Hematopoietic multipotent progenitor cell (in vitro differentiated cells): ENCODE measurements around the gene KIZ. TPM values are rescaled to one million over a fixed set of nuclear protein-coding genes. Genes with fewer than 3 reads are reported as not detected.

Source experiments
- DNase-seq, 3 donors: peaks; one replicate each; pipeline ENCODE4 v3.0.0-alpha.2; 2011 to 2015; ENCODE audit warnings: low read depth in 2 of 3, low spot score in 2 of 3
- total RNA-seq: library from RNA; depleted of rRNA; stranded (reverse); fragments of >200 nt; gene quantifications from one replicate; pipeline ENCODE4 v1.2.3, GENCODE V29; 2012

Gene KIZ
- total RNA-seq, 1 donor: 4.8 TPM

DNA sequence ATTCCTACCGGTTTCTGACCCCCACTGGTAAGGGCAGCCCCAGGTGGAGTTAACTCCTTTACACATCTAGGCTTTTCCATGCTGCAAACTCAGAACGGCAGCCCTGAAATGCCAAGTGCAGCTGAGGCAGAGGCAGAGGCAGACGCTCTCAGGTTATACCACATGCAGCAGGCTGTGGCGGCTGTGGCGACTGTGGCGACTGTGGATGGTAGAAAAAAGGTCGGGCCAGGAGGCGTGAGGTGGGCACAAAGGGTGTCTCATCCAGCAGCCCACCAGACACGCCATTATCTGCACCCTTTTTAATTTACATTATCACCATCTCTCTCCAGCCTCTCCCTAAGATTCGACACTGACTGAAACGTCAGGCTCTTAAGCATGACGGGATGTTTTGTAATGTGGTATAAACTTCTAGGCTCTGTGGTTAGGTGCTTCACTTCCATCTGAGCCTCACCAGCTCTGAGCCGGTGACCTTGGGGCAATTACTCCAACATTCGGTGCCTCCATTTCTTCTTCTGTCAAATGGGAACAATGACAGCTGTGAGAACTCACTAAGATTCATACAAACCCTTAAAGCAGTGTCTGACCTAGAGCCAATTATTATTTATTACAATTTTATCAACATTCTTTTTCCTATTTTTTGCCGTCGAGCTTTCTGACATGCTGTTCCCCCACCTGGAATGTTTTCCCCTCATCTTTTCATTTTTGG is 8.2 kb downstream of the KIZ start:
- no peak for DNase-seq

DNA sequence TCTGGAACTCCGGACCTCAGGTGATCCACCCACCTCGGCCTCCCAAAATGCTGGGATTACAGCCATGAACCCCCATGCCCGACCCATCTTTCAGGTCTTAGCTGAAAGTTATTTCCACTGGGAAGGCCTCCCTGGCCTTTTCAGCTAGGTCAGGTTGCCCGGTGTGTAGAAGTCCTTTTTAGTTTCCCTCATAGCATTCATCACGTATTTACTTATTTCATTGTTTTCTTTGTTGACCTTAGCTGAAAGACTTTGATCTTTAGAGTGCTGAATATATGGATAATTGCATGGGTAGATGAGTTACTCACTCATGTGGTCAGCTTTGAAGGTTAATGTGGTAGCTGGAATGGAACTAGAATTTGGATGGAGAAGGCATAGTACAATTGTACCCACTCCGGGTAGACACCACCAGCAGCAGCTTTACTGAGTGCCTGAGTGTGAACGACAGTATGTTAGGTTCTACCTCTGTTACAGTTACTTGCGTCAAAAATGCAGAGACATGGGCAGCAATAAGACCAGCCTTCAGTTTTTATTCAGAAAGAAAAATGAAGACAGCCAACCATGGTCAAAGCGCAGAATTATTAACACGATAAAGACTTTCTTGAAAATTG is 9.1 kb downstream of the KIZ start:
- DNase-seq: no peak

DNA sequence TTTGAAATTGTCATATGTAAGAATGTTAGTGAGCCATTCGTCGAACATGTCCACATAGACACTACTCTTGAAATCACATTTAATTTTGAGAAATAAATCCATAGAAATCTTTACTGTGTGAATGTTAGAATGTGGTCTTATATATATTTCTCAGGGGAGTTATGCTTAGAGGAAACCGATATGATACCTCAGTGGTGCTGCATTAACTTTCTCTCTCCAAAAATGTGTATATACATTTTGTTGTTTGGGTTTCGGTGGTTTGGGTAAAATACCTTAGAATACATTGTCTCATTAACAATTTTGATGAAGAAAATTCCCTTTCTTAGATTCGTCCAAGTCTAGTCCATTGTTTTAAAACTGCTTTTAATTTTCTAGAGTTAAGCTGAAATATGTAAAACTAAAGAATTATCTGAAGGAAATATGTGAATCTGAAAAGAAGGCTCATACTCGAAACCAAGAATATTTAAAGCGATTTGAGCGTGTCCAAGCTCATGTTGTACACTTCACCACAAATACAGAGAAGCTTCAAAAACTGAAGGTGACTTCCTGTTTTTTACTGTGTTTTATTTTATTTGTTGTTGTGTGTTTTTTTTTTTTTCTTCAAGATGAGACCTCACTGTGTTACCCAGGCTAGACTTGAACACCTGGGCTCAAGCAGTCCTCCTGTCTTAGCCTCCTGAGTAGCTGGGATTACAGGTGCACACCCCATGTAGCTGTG is 10.3 kb downstream of the KIZ start:
- no peak for DNase-seq

DNA sequence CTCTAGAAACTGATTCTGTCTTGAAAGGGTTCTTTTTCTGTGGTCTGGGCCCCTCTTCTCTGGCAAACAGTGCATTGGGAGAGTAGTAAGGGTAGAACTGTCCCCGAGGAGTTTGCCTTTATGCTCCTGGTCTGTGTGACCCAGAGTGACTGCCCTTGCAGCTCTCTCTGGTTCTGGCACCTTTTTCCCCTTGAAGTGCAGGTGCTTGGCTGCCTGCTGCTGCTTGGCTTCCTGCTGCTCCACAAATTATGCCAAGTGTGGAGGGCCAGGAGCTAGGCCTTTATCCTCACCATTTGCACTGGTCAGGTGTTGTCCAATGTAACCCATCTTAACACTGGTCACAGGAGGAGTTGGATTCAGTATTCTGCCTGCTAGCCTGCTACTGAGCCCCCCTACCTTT is 11.2 kb downstream of the KIZ start:
- DNase-seq: no peak

DNA sequence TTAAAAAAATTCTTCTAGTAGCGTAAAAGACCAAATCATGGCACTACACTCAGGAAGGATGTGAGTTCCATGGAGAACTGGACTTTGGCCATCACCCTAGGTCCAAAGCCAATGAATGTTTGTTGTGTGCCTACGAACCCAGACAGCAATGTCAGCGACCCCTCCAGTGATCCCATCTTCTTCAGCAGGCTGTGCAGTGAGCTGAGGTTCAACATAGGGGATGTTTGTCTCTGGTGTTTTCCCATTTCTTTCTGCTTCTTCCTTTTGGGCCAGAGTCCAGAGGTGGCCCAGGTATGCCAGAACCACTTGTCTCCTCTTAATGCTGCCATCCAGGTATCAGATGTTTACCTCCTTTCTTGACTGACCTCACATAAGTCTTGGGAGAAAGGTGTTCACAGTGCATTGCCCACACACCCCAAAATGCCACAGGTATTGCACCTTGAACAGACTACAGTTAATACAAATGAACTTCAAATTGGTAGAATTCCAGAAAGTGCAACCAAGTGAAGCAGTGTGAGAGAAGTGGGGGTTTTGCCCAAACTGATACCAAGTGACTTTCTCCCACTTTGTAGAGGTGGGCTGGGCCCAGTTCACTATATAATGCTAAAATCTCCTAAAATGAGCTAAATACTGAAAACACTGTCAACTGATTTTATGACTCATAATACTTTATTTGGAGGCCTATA is 14.1 kb downstream of the KIZ start:
- no peak for DNase-seq

DNA sequence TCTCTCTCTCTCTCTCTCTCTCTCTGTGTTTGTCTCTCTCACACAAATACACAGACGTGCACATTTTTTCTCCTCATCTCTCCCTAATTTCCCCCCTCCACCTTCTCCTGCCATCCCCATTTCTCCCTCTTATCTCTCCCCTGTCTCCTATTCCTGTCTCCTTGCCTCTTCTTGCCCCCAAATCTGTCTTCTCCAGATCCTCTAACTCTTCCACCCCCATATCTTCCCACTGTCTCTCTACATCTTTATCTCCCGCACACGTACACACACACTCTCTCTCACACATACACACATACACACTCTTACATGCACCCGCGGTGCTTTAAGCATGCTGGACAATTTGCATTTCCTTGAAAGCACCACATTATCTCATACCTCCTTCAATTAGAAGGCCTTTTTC is 15.9 kb downstream of the KIZ start:
- DNase-seq: no peak

DNA sequence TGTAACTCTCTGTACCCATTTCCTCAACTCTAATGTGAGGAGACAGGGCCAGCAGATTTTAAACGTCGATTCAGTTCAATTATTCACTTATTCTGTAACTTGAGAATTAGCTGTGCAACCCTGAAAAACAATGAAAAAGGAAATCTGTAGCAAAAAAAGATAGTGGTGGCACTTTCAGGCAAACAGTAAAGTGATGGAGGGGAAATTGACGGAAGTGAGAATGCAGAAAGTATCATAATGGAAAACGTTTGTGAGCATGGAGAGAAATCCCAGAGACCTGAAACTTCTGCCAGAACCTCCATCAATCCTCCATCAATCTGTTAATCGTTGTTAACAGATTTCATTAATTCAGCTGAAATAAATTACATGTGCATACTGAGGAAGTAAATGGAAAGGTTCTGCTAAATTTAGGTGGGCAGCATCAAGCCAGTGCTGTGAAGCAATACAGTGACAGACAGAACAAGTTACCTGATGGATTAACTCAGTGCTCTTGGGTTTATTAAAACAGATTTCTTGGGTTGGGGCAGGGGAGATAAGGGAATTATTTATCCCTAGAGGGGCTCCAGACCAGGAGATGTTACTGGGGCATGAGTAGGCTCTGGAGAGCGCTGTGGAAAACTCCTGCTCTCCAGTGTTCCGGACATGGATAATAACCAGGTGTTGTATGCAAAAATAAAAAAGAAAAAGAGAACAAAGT is 17.5 kb downstream of the KIZ start:
- no peak for DNase-seq

DNA sequence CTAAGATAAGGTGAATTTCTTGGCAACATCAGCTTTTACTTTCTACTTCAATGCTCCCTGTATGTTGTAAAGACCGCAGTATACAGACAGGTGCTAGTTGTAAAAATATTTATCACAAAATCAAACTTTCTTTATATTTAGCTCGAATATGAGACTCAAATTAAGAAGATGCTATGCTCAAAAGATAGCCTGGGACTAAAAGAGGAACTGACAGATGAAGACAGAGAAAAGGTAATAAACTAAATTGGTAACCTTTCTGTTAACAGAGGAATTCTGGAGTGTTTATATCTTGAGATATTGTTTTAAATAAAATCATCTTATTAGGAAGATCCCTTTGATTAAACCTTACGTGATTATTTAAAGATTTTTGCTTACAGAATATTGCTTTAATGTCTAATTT is 19.5 kb downstream of the KIZ start:
- no peak for DNase-seq

DNA sequence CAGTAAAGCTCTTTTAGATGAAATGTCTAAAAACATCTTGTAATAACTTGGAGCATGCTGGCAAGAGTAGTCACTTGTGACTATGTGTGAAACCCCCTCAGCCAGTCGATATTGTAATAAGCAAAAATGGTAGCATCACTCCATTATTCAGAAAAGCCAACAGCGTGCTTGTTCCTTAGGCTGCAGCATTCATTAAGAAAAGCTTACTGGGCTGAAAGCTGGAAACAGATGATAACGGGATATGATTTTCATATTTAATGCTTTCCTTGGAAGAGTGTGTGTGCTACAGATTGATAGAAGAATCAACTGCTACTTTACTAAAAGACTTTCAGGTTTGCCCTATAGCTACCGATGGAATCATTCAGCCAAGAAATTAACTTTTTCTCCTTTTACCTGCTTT is 20.3 kb downstream of the KIZ start:
- no peak for DNase-seq

DNA sequence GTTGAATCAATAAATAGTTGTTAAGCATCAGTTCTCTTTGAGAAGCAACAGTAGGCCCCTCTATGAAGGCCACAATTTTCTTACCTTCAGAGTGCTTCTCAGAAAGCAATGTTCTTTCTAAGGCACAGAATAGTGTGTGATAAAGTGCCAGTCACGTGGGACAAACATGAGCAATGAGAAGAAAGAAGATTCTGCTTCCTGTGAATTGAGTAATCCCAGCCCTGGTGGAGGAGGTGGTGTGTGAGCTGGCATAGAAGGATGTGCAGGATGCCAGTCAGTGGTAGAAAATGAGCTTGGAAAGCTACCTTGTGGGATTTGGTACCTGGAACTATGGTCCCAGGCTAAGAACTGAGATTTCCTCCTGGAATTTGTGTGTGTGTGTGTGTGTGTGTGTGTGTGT is 21.7 kb downstream of the KIZ start:
- DNase-seq: no peak

DNA sequence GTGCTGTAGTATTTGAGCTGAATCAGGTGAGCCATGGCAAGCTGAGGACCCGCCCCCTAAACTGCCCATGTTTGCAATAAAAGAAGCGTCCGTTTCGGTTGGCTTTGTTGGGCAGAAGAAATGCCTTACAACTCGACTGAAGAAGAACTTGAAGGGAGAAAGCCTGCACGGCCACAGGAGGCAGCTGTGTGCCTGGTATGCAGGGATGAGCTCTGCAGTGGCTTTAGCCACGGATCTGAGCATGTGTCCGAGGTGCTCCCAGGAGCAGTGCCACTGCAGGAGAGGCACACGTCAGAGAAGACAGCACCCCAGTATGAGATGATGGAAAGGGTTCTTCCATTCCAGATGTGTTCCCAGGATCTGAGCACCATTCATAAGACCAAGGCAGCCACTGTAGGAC is 23.5 kb downstream of the KIZ start:
- DNase-seq: no peak

DNA sequence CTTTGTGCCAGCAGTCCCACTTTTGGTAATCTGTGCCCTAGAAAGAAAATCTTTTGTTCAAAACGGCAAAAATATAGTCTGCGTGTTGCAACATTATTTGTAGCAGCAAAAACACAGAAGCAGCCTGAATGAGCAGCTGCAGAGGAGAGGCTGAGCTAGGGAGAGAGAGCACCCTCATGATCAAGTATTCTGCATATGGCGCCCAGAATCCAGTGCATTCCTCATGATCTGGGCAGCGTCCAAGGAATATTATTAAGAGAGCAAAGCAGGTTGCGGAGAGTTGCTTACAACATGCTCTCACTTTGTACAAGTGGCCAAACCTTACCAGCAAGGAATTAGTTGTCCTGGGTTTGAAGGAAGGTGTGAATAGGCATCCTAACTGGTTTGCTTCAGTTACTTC is 25.9 kb downstream of the KIZ start:
- DNase-seq: no peak

DNA sequence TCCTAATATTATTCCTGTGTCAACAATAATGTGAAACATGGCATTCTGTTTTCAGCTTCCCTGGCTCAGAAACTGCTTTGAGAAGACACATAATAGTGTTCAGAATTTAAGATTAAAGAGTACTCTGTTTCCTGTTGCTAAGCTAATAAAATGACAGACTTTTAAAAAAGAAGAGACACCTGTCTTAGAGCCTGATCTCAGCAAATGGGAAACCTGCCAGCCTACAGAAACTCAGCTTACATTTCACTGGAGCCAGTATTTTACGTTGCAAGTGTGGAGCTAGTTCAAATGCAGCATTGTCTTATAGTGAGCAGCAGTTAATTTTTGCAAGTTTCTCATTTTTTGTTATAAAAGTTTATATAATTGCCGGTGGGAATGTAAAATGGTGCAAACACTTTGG is 28.8 kb downstream of the KIZ start:
- no peak for DNase-seq

DNA sequence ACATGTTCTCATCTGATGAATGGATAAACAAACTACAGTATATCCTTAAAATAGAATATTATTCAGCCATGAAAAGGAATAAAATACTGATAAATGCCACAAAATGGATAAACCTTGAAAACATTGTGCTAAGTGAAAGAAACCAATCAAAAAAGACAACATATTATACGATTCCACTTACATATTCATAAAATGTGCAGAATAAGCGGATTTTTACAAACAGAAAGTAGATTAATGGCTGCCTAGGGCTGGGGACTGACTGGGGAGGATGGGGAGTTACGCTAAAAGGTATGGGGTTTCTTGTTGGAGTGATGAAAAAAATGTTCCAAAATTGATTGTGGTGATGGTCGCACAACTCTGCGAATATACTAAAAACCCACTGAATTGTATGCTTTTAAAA is 29.4 kb downstream of the KIZ start:
- no peak for DNase-seq

DNA sequence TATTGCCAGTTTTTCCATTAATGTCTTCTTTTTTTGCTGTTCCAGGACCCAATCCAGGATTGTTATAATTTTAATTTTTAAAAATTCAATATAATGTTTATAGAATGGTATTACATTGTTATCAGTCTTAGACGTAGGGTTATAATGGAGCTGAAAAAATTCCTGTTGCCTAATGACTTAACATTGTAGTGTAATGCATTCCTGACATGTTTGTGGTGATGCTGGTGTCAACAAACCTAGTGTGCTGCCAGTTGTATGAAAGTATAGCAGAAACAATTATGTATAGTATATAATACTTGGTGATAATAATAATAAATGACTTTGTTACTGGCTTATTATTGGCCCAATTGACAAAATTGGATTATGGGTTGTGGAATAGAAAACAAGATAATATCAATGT is 30.4 kb downstream of the KIZ start:
- DNase-seq: no peak

DNA sequence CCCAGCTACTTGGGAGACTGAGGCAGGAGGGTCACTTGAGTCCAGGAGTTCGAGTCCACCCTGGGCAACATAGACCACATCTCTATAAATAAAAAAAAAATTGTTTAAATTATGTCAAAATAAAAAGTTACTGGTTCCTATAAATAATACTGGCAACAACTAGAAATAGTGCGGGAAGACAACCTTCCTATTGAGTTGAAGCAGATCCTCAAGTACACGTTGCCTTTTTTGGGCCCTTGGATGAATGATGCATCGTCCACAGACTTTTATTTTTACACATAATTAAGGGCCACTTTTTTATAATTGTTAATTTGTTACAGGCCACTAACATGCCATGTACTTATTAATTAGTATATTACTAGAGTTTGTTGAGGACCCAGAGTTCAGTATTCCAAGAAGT is 31.1 kb downstream of the KIZ start:
- DNase-seq: no peak

DNA sequence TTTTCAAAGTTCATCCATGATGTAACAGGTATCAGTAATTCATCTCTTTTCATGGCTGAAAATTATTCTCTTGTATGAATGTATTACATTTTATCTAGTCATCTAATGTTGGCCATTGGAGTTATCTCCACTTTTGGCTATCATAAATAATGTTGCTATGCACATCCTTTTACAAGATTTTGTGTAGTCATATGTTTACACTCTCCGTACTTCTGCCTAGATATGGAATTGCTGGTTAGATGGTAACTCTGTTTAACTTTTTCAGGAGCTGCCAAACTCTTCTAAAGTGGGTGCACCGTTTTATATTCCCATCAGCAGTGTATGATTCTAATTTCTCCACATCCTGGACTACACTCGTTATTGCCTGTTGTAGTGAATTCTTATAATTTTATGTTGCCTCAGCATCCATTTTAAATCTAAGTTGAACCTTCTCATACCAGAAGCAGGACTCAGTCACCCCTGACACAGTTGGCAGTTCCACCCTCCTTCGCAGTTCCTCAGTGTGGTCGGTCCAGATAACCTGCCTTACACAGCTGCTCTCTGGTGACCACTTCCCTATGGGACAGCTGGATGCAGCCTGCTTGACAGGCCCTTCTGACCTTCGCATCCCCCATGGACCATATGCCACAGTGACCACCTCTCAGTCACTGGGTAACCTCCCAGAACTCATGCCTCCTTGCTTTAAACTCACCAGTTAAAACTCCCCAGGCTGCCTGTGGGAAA is 33.9 kb downstream of the KIZ start:
- DNase-seq: no peak

DNA sequence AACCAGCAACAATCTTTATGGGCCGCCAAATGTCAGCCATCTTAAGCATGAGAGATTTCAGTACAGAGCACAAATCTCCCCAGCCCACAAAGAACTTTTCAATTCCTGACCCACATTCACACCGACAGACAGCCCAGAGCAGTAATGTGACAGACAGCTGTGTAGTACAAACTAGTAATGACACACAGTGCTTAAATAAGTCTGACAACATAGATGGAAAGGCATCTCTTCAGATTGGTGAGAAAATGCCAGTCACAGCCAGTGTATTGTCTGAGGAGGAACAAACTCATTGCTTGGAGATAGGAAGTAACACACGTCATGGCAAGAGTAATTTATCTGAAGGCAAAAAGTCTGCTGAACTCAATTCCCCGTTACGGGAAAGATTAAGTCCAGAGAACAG is 36.0 kb downstream of the KIZ start:
- no peak for DNase-seq

DNA sequence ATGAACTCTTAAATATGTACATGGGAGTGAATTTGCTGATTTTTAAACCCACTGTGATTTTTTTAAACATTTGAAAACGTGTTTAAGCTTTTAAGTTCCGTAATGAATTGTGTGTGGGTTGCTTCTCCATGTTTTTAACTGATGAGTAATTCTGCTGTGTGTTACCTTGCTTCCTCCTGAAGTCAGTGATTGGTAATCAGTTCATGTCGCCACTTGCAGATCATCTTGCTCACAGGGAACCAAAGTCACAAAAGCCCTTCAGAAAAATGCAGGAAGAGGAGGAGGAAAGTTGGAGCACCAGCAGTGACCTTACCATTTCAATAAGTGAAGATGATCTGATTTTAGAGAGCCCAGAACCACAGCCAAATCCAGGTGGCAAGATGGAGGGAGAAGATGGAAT is 36.7 kb downstream of the KIZ start:
- DNase-seq: no peak

DNA sequence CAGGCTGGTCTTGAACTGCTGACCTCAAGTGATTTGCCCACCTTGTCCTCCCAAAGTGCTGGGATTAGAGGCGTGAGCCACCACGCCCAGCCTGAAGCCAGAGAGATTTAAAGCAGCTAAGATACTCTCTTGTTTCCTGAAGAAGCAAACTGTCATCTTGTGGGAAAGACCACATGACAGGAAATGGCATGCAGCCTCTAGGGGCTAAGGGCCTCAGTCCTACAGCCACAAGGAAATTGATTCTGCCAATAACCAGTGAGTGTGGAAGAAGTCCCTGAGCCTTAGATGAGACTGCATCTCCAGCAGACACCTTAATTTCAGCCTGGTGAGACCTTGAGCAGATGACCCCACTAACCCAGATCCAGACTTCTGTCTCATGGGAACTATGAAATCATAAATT is 40.9 kb downstream of the KIZ start:
- DNase-seq: peak in 2 of 3 donors; percentile 5 to 44
